ENCODE measurements around the gene MFSD6L.
"Not testable (repeated sequence)": the region's sequence is repeated elsewhere in the genome, so short reads cannot be mapped to it uniquely, and the experiment has no call there.

The MFSD6L gene

DNA sequence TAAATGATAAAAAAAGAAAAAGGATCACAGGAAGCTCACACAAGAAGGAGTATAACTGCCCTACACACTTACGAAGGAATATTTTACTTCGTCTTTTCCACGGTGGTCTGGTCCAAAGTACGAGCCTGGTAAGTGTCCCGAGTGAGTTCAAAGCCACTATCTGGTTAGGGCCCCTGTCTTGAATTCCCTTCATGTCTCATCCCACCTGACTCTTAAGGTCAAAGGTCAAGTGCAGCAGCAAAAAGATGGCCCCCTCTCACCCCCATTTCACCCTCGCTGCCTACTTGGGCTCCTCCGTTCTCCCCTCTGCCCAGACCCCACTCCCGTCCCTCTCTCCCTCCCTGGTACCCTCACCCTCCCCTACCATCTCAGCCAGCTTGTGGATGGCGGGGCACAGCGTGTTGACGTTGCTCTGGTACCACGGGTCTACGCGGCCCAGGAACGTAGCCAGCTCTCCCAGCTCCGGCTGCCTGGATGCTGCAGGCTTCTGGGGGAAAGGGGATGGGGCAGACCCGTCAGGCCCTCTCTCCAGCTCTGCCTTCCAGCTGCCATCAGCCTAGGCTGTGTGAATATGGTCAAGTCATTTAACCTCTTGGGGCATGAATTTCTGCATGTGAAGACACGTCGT lies 27.8 kb upstream of the MFSD6L start:
- DNase-seq (ENCODE audit: low spot score): no peak

DNA sequence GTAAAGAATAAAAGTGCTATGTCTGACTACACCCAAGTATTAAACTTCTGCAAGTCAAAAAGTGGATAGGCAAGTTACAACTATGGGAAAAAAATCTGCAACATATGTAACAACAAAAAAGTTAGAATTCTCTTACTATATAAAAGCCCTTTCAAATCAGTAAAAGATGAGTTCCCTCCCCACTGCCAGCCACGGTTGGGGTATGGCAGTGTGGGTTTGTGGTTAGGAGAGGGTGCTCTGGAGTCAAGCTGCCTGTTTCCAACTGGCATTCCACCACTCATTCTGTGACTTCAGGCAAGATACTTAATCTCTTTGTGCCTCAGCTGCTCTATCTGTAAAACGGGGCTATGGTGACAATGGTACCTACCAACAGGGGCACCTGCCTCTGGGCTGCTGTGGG lies 26.6 kb upstream of the MFSD6L start:
- no peak for DNase-seq (ENCODE audit: low spot score)

DNA sequence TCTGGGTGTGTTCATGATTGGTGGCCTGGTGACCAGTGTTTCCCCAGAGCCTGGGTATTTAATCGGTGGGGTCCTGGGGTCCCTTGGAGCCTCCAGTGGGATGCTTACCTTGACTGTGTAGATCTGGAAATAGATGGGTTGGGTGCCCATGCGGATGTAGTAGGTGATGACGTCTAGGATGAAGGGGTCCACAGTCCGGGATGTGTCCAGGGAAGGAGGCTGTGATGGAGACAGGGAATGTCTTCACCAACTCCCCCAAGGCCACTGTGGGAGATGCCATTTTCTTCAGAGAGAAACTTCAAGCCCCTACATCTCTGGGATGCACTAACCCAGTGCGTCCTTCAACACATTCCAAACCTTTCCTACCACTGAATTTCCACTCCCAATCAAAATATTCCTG lies 24.1 kb upstream of the MFSD6L start:
- DNase-seq (ENCODE audit: low spot score): no peak

DNA sequence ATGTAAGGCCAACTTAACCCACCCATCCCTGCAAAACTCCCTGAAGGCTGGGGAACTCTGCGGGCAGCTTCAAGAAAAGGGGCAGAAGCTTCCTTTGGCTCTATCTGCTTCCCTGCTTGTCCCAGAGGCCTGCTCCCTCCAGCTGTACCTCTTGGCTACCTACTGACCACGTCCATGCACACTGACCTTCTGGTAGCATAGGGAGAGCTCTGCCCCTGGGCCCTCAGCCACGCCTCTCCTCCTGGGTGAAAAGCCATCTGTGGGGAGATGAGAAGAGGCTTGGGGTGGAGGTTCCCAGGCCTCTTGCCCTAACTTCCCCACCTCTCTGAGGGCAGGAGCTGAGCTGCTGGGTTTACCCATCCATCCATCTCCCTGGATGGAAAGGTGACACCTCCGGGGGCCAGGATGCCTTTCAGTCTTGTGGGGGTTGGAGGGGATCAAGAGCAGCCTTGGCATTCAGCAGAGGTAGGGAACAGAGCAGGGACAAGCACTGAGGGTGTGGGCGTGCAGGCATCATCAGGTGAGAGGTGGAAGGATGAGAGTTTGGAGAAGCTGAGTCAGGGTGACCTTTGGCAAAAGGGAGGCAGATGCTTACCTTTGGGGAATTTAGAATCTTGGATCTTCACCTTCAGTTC lies 23.4 kb upstream of the MFSD6L start:
- DNase-seq (ENCODE audit: low spot score): no peak

DNA sequence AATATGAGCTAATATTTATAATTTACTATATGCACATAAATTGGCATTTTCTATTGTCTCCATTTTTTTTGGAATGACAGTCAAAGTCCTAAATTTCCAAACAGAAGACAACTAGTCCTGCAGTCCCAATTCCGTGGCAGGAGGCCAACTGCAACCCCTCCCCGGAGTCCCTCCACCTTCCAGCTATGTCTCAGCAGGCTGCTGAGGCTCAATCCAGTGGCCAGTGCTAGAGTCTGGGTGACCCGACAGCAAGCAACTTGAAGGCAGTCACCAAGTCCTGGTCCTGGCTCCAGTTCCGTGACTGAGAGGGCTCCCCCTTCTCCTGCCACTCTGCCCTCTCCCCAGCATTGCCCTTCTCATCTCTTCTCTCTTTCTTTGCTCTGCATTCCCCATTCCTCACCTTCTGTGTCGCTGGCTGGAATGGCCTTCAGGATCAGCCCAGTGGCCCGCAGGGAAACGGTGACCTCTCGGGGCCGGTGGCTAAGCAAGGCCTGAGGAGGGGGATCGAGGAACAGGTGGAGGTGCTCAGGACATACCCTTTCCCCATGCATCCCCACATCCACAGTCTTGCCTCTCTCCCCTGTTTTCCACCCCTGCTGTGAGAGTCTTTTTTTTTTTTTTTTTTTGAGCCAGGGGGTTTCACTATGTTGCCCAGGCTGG lies 22.4 kb upstream of the MFSD6L start:
- DNase-seq (ENCODE audit: low spot score): no peak

DNA sequence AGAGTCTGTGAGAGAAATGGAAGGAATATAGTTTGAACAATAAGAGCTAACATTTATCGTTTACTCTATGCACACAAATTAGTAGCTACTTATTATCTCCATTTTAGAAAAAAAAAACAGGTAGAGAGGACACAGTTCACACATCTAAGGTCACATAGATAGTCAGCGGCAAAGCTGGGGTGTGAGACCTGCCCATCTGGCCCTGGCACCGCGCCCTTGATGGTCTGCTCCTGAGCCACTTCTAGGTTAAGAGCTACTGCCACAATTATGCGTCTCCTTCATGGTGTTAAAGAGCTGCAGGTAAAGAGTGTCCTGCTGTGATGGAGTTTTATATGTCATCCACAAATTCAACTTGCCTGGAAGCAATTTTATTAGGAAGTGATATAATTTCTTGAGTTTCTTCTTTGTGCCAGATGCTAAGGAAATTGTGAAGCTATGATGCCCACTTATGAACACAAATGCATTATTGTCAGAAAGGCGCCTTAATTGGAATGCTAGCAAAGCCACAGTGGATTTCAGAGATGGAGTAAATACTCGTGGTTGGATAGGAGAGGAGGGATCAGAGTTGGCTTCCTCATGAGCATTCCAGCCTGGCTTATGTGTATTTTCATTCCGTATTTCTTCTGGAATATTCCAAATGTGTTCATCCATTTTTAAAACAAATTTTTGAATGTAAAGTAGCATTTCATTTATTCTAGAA lies 21.3 kb upstream of the MFSD6L start:
- DNase-seq (ENCODE audit: low spot score): no peak

DNA sequence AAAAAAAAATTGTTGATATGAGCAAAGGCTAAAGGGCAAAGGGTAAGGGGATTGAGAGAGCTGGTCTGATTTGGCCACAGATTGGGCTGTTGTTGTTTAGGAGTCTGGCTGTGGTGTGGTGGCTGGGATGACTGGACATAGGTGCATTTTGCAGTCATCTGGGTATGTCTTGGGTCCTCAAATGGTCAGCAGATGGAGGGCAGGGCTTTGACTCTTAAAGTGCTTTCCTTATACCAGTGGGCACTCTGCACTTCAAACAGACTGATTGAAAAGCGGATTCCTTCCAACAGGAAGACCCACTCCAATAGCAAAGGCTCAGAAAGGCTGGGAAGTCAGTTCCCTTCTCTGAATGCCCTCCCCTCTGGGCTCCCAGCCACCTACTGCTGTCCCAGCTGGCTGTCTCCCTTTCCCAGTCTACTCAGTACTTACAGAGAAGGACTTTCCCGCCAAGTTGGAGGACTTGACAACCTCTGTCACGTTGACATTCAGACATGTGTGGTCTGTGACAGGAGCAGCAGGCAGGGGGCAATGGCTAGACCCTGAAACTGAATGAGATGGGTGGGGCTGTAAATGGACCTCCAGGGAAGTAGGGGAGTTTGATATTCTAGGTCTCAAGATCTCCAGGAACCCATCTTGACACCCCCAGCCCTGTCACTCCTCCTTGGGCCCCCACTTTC lies 19.6 kb upstream of the MFSD6L start:
- no peak for DNase-seq (ENCODE audit: low spot score)

DNA sequence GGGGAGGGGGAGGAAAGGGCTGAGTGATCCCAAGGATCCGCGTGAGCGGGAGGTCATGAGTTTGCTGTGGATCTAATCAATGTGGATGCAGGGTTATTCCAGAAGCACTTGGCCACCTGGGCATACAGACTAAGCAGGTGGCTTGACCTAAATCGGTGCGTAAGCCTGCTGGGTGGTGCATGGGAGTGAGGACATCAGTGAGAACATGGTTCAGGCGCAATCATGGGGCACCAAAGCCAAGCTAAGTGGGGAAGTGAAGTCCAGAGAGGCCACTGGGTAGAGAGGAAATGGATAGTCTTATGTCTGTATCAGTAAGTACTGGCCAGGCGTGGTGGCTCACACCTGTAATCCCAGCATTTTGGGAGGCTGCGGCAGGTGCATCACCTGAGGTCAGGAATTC lies 18.9 kb upstream of the MFSD6L start:
- no peak for DNase-seq (ENCODE audit: low spot score)

DNA sequence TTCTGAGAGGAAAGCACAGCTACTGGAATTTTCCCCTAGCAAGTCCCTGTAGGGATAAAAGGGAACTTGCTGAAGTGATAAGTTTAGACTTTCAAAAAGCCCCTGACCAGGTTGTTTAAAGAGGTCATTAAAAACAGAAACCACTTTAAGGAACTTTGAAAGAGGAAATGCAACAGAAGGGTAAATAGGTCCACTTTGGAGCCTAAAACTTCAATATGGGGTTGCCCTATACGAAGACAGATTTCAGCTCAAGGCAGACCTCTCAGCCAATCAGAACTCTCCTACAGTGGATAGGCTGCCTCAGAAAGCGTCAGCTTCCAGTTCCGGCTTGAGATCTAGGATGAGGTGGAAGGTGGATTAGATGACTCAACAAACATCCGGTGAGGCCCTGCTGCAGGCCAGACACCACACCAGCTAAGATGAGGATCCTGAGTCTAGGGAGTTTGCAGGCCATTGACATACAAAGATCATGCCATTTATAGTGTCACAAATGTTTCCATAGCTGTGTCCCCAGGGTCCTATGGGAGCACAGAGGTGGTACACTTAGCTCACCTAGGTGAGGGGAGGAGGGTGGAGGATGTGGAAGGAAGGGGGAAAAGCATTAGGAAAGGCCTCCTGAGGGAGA lies 7.9 kb upstream of the MFSD6L start:
- DNase-seq (ENCODE audit: low spot score): no peak

DNA sequence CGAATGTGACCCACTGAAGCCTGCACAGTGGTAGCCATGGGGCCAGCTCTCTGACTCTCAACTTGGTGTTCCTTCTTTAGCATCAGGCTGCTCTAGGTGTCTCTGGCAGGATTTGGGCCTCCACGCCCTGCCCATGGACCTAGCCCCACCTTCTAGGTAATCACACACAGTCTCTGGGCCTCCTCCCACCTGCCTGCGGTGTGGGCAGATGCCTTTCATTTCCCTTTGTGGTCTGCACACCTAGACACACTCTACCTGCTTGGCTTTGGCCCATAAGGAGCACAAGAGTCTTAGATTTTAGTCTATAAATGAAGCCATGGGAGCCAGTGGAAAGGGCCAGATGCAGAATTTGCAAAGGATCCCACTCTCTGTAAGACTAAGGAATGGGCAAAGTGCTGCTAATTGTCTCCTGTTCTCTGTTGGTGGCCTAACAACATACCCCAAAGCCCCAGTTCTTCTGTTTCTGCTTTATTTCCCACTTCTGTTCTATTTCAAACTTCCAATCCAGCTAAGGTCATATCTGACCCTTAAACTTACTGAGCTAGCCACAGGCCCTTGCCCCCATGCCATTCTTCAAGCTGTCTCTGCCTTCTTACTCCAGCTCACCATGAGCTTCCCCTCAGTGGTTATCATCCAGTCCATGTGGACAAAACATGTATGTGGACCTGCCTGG lies 7.2 kb upstream of the MFSD6L start:
- no peak for DNase-seq (ENCODE audit: low spot score)

DNA sequence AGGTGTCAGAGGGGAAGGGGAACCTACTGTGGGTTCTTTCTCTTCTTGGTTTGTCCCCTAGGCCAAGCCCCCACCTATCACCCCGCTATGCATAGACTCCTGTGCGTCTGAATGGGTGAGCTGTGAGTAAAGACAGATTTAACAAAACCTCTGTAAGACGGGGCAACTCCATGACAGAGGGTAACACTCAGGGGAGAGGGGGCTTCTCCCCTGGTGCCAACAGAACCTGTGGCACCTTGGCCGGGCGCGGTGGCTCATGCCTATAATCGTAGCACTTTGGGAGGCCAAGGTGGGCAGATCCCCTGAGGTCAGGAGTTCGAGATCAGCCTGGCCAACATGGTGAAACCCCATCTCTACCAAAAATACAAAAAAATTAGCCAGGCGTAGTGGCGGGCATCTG lies 6.2 kb upstream of the MFSD6L start:
- DNase-seq (ENCODE audit: low spot score): not testable (repeated sequence)

DNA sequence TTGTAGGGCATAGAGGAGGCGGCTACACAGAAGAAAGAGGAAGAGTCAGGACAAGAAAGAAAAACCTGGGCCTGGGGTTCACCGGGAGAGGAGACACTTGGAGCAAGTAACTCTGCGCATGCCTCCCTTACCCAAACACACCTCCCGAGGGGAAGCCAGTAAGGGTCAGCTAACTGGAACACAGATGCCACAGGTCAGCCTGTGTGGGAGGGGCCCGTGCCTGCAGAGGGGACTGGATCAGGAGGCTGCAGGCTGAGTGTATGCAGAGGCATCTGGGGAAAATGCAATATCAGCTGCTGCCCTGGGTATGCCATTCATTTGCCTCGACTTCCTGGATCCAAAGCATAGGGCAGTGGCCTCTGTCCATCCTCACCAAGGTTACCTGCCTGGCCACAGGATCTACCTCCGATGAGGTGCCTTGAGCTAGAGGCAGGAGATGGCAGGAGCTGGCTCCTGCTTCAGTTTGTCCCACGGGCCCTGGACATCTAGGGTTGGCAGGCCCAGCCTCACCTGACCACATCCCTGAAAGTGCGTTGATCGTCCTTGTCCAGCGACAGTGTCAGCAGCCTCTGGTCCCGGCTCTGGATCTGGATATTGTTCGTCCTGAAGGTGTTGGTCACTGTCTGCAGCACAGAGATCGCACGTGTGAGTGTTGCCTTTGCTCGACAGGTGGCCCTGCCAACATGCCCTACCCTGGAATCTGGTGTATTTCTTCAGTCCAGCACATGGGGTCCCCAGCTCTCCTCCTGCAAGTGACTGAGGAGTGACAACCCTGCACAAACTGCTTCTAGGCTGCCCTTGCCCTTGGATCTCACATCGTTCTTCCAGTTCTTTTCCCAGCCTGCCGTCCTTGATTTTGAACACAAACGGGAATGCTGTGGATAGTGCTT lies 4.6 kb upstream of the MFSD6L start:
- no peak for DNase-seq (ENCODE audit: low spot score)

DNA sequence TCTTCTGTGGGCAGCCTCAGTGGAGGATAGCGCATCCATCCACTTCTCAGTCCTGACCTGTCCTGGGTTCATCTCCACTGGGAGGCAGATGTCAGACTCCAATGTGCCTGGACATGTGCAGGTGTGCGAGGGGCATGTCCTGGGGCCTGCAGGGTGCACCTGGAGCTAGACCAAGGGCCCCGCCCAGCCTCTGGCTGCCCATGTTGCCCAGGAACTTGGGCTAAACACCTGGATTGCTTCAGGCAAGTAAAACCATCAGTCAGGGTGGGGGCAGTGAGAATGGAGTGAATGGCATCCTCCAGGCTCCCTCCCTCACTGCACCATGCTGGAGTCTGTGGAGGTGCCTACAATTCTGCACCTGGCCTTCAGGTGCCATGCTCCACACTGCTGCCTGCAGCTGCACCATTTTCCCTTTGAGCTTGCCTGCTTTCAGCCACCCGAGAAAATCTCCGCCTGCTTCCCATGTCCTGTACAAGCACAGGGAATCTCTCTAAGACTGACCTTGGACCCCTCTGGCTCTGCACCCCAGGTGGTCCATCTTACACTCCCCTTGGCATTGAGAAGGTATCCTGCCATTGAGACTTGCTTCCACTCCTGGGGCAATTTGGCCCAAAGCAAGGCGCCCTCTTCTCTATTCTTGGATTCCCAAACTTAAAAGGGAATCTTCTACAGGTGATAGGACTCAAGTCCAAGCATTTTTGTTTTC lies 2.1 kb upstream of the MFSD6L start:
- DNase-seq (ENCODE audit: low spot score): no peak

DNA sequence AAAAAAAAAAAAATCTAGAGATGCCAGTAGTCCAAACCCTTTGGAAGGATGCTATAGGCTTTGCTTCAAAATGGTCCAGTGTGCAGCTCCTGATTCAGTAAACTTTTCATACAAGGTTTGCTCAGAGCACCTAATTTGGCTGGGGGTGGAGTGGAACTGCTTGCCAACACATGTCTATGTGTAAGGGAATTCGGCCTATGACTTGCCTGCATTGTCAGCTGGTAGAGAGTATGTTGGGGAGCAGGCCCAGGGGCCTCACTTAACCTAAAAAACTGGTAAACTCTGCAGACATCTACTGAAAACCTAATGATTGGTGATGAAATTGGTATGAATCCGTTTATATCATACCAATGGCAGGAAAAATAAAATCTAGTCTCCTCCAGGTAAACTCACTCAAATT lies 1.5 kb upstream of the MFSD6L start:
- DNase-seq (ENCODE audit: low spot score): no peak

DNA sequence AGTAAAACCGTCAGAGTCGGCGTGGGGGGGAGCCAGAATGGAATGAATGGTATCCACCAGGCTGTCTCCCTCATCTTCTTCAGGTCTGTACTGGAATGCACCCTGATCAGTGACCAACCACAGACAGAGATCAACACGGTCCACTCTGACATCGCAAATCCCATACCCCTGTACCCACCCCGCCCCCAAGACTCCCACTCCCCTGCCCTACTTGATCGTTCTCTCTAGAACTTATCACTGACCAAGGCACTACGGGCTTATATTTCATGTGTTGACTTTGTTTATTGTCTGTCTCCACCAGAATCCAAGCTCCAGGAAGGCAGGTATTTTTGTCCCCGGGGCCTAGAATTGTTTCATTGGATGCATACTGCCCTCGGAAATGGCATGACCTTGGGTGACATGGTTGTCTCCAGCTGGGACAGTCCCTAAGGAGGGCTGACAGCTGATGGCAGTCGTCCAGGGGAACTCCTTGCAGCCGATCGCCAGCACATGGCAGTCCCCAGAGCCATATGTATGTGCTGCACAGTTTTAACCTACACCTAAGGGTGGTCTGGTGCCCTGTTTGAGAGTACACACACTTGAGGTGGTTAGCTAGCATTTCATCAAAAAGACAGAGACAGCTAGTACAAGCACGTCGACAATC lies 526 bp upstream of the MFSD6L start:
- no peak for DNase-seq (ENCODE audit: low spot score)

DNA sequence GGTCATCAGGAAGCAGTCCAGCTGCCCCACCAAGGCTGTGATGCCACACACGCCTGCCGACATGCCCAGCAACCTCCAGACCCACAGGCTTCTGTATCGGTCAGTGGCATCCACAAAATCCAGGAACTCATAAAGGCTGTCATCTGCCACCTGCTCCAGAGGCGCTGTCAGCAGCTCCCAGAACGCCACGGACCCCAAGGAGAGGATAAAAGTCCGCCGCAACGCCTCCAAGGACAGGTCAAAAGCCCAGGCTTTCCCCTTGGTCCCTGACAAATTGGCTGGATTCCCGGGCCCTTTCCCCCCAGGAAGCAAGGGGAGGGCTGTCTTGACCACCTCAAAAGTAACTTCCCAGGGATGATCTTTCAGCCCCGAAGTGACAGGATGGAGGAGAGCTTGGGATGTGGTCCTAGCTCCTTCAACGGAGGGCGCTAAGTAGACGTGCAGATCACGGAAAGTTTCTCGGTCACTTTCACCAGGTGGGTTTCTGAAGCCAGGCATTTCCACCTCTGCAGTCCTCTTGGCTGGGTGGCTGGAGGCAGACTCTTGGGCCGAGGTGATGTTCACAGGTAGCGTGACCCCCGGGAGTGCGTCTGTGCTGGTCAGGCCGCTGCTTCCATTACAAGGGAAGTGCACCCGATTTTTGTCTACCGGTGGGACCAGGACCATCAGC lies 854 bp downstream of the MFSD6L start:
- no peak for DNase-seq (ENCODE audit: low spot score)

DNA sequence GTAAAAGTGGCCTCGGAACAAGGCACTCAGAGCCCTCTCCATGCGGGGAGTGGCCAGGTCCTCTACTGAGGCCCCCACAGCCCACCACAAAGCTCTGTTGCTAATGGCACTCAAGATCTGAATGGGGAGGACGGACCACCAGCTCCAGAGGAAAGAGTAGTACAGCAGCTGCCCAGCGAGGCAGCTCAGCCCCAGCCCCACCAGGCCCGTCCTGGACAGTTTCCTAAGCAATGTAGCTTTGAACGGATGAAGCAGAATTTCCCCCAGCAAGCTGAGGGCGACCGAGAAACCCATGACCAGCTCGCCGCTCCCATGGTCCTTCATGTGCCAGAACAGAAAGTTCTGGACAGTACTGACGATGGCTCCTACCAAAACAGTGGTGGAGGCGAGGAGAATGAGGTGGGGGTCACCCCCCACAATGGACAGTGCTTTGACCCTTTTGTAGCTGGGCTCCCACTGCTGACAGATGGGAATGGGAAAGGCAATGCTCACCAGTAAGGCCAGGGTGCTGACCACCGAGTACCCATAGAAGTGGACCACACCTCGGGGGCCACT lies 1.5 kb downstream of the MFSD6L start:
- DNase-seq (ENCODE audit: low spot score): no peak

DNA sequence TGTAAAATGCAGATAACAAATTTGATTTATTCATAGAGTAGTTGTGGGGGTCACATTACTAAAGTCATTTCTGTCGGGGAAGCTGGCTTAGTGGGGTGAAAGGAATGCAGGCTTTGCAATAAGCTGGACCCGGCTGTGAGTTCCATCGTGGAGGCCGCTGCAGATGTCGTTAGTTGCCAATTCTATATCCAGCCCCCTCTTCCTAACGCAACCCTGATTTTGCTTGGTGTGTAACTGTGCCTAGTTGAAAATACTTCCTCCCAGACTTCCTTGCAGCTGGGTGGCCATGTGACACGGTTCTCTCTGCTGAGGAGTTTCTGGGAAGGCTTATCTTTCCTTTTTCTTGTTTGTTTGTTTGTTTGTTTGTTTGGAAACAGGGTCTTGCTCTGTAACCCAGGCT lies 4.5 kb downstream of the MFSD6L start:
- DNase-seq (ENCODE audit: low spot score): no peak

Data from hematopoietic multipotent progenitor cell treated with erythropoietin and hydrocortisone succinate and interleukin-3 and kit ligand, for 17 days (in vitro differentiated cells).